ENCODE measurements around the gene PPM1H. TPM values are rescaled to one million over a fixed set of nuclear protein-coding genes. Genes with fewer than 3 reads are reported as not detected.

PPM1H gene
- total and polyA plus RNA-seq, 2 of the 8 experiments (the other 6 are each of a cell fraction or from before 2014, with no cell fraction given): 16.4 to 36.1 TPM

GRCh38 chr12:62642486-62642885 is 292.5 kb downstream of the PPM1H start:
- Histone ChIP-seq H3K23ac (ENCODE audit: insufficient read length) (no peak overlapping the region), H3K4ac (replicated peaks; ENCODE audit: insufficient read length, low read depth, low read length) (no peak overlapping the region), H3K4me3 (ENCODE audit: extremely low read depth in 1 of 4, insufficient read depth in 2 of 4, low read depth in 3 of 4, low read length in 4 of 4) (no peak overlapping the region), H3K27me3 (replicated peaks in 1 of 4; ENCODE audit: control insufficient read depth in 3 of 4, extremely low read depth in 1 of 4, insufficient read depth in 3 of 4, low read length in 3 of 4) (no peaks in the 10 kb centered on the region), H3K4me1 (replicated peaks in 1 of 4; ENCODE audit: control insufficient read depth in 3 of 4, insufficient read depth in 4 of 4, low read length in 3 of 4) (peaks cover 0 to 11% (median 5%) of the 10 kb centered on the region in 4 experiments; a peak in 6 of 7 replicates), H3K79me1 (ENCODE audit: low read depth, low read length) (no peaks in the 10 kb centered on the region; the same call in 1 of the 2 replicates), H2AK5ac (ENCODE audit: low read depth, low read length) (no peak overlapping the region), H3K79me2 (ENCODE audit: control insufficient read depth in 1 of 2, insufficient read depth in 2 of 2, low read length in 2 of 2) (no peaks in the 10 kb centered on the region), H3K9me3 (ENCODE audit: insufficient read depth in 2 of 2, low read depth in 1 of 2, low read length in 1 of 2) (no peaks in the 10 kb centered on the region), H3K23me2 (ENCODE audit: low read depth, low read length) (no peaks in the 10 kb centered on the region), H3K36me3 (ENCODE audit: control insufficient read depth in 2 of 4, insufficient read depth in 4 of 4, low read length in 3 of 4) (no peaks in the 10 kb centered on the region; a peak in 1 of 8 replicates), H4K8ac (ENCODE audit: extremely low read depth, insufficient read depth, low read length) (no peak overlapping the region), H3K27ac (ENCODE audit: low read depth, low read length) (no peak overlapping the region), H4K20me1 (replicated peaks in 1 of 2; ENCODE audit: control insufficient read depth in 1 of 2, insufficient read depth in 2 of 2, low read length in 2 of 2) (no peaks in the 10 kb centered on the region), H3K9ac (replicated peaks in 1 of 4; ENCODE audit: extremely low read depth in 1 of 4, low read depth in 3 of 4, low read length in 3 of 4) (no peak overlapping the region), H3K56ac (replicated peaks; ENCODE audit: insufficient read length, low read depth, low read length) (no peak overlapping the region), H4K5ac (ENCODE audit: insufficient read length, low read depth, low read length) (no peak overlapping the region), H2BK20ac (ENCODE audit: low read length) (no peak overlapping the region), H3K4me2 (ENCODE audit: insufficient read depth in 1 of 2, low read depth in 2 of 2, low read length in 2 of 2) (no peak overlapping the region), H3K14ac (ENCODE audit: insufficient read length) (no peak overlapping the region), H2BK15ac (ENCODE audit: low read length) (no peak overlapping the region), H2BK120ac (replicated peaks; ENCODE audit: low read depth, low read length) (no peak overlapping the region), H3K18ac (ENCODE audit: extremely low read depth, low read length) (no peak overlapping the region), H2BK12ac (ENCODE audit: low read depth, low read length) (no peak overlapping the region), H4K91ac (replicated peaks; ENCODE audit: insufficient read length, low read length) (no peak overlapping the region), H2BK5ac (ENCODE audit: low read depth, low read length) (no peak overlapping the region), H2AFZ (ENCODE audit: low read length) (no peak overlapping the region)
- ChIA-PET POLR2A (ENCODE audit: partially characterized antibody) (interaction anchor here (1.1 to 1.4 kb wide), 2 partner anchors 21 to 41 kb away, joined by 4 to 5 read pairs; no protein-coding TSS in a partner anchor), CTCF (ENCODE audit: partially characterized antibody) (interaction anchor here (0.6 to 2.7 kb wide), 5 partner anchors 11 to 157 kb away, joined by 3 to 8 read pairs (median 3); no protein-coding TSS in a partner anchor)
- DNase-seq (ENCODE audit: low read depth in 1 of 2, low spot score in 2 of 2) (no peak), FAIRE-seq (no peak)
- TF ChIP-seq TEAD4 (IDR thresholded peaks at IDR 0.05; ENCODE audit: low read depth, low read length) (no peak), ASH2L (IDR thresholded peaks at IDR 0.05; ENCODE audit: low read length) (no peak), MAFK (IDR thresholded peaks at IDR 0.05; ENCODE audit: low read depth, low read length) (no peak), SP4 (IDR thresholded peaks at IDR 0.05; ENCODE audit: low read length) (no peak), JUN (IDR thresholded peaks at IDR 0.05; ENCODE audit: low read depth, low read length) (no peak), RXRA (IDR thresholded peaks at IDR 0.05; ENCODE audit: insufficient read depth, low read depth, low read length) (no peak), JUND (IDR thresholded peaks at IDR 0.05; ENCODE audit: low read length) (no peak), SIRT6 (IDR thresholded peaks at IDR 0.05; ENCODE audit: low read length) (no peak), BCL11A (IDR thresholded peaks at IDR 0.05; ENCODE audit: low read depth in 2 of 2, low read length in 2 of 2) (no peak), CBX8 (IDR thresholded peaks at IDR 0.05; ENCODE audit: borderline replicate concordance, low read depth, low read length) (no peak)
- 90% methylated on average over 2 of the region's 2 CpGs; no CpG with 5 or more reads in 1 of the 2 experiments for WGBS, 2 experiments (ENCODE audit: extremely low coverage in 1 of 2, insufficient coverage in 1 of 2, insufficient read length in 1 of 2, insufficient replicate concordance in 2 of 2, low coverage in 1 of 2, low lambda C conversion rate in 2 of 2, missing lambda C conversion rate in 1 of 2)
